GM19193 (cell line): ENCODE data around the gene ENHO.

Experiments
- POLR2A ChIP-seq: IDR thresholded peaks from 4 replicates; pipeline ENCODE4 v1.6.1; 2011; ENCODE audit not compliant: insufficient read depth, insufficient read length; ENCODE audit errors: extremely low read depth

ENHO gene

GRCh38 chr9:34486572-34486971 is 36.2 kb downstream of the ENHO start:
- TF ChIP-seq POLR2A = no peak

- no peak for TF ChIP-seq POLR2A
Measured at GRCh38 chr9:34485822-34486221, 37.0 kb downstream of the ENHO start.

GRCh38 chr9:34484678-34485077 is 38.1 kb downstream of the ENHO start:
- no peak for TF ChIP-seq POLR2A

GRCh38 chr9:34479431-34479866 is 43.3 kb downstream of the ENHO start:
- TF ChIP-seq POLR2A = no peak

- TF ChIP-seq POLR2A = no peak
Measured at GRCh38 chr9:34477541-34477940, 45.2 kb downstream of the ENHO start.

- no peak for TF ChIP-seq POLR2A
Measured at GRCh38 chr9:34475097-34475496, 47.7 kb downstream of the ENHO start.
